GM12878 (cell line): ENCODE results near the gene SLC24A3. TPM values are rescaled to one million over a fixed set of nuclear protein-coding genes. Genes with fewer than 3 reads are reported as not detected.

ENCODE experiments used
- ATAC-seq: fragments of 200-7000 bp; cut with Tn5 transposase; 3 replicates; pipeline ENCODE4 v1.9.1; 2020; ENCODE audit warnings: mild to moderate bottlenecking, moderate library complexity
- BruUV-seq: library from RNA; stranded (reverse); fragments of 400-500 nt; replicated peaks from 2 replicates; lab custom pipeline; 2021; lab: Mats Ljungman, UMichigan
- CTCF ChIA-PET: fragments of 300-600 bp; sonication (Branson Sonifier 250); formaldehyde crosslinking; extraction: SDS; loops from one replicate; lab custom pipeline; 2021; ENCODE audit warnings: inconsistent platforms; lab: Yijun Ruan, JAX
- POLR2A ChIA-PET: fragments of 350-600 bp; formaldehyde crosslinking; extraction: SDS; loops from one replicate; lab custom pipeline; 2021; ENCODE audit warnings: inconsistent platforms; lab: Charles Lee
- RAD21 ChIA-PET: fragments of 300-600 bp; sonication (Branson Sonifier 250); formaldehyde crosslinking; loops from one replicate; lab custom pipeline; 2023; ENCODE audit warnings: antibody characterized with exemption; ENCODE audit not compliant: unreplicated experiment; lab: Charles Lee
- SMC1A ChIA-PET: fragments of 300-600 bp; sonication (Branson Sonifier 250); formaldehyde crosslinking; loops from one replicate; lab custom pipeline; 2023; ENCODE audit not compliant: unreplicated experiment, uncharacterized antibody; lab: Charles Lee
- DNase-seq: peaks from one replicate; pipeline ENCODE4 v3.0.0-alpha.2; 2011; ENCODE audit warnings: low read depth, low spot score
- FAIRE-seq: peaks from 3 replicates; lab custom pipeline; 2011; peaks lifted over from hg19 to GRCh38; lab: Jason Lieb, UNC
- H2AFZ ChIP-seq: 2 replicates; pipeline ENCODE4 v1.6.0; 2011; ENCODE audit warnings: low read depth, low read length, control low read depth; ENCODE audit not compliant: control insufficient read depth
- H3K27ac ChIP-seq: 2 replicates; pipeline ENCODE4 v1.5.1; 2011; ENCODE audit warnings: control low read depth; ENCODE audit not compliant: control insufficient read depth, insufficient read depth
- H3K27me3 ChIP-seq, 2 experiments: replicated peaks in 1 of 2; 2 replicates each; pipeline versions ENCODE4 v1.6.0 to v1.6.1; 2011; ENCODE audit warnings: low read length in 1 of 2; ENCODE audit not compliant: control insufficient read depth in 2 of 2, insufficient read depth in 2 of 2
- H3K36me3 ChIP-seq, 2 experiments: 2 replicates each; pipeline ENCODE4 v1.5.1; 2011; ENCODE audit warnings: low read length in 1 of 2; ENCODE audit not compliant: control insufficient read depth in 2 of 2, insufficient read depth in 2 of 2
- H3K4me1 ChIP-seq: 2 replicates; pipeline ENCODE4 v1.6.1; 2011; ENCODE audit warnings: mild to moderate bottlenecking, low read length, moderate library complexity, mixed read lengths; ENCODE audit not compliant: control insufficient read depth, insufficient read depth
- H3K4me2 ChIP-seq: 2 replicates; pipeline ENCODE4 v1.6.0; 2011; ENCODE audit warnings: control low read depth; ENCODE audit not compliant: control insufficient read depth, insufficient read depth
- H3K4me3 ChIP-seq: fragments of 200-600 bp; sonication (generic); 2 replicates; pipeline ENCODE4 v1.5.1; 2016
- H3K79me2 ChIP-seq: 2 replicates; pipeline ENCODE4 v1.6.0; 2011; ENCODE audit warnings: low read length; ENCODE audit not compliant: control insufficient read depth, insufficient read depth
- H3K9ac ChIP-seq: 2 replicates; pipeline ENCODE4 v1.8.0; 2011; ENCODE audit warnings: low read length, control low read depth, mixed read lengths; ENCODE audit not compliant: control insufficient read depth, insufficient read depth
- H3K9me3 ChIP-seq: replicated peaks from 3 replicates; pipeline ENCODE4 v1.5.1; 2011; ENCODE audit warnings: mild to moderate bottlenecking, low read length; ENCODE audit not compliant: control insufficient read depth, insufficient read depth
- H4K20me1 ChIP-seq: 2 replicates; pipeline ENCODE4 v1.6.0; 2011; ENCODE audit not compliant: control insufficient read depth, insufficient read depth
- BHLHE40 ChIP-seq, 2 experiments: fragments of 450-650 bp in 1 of 2; IDR thresholded peaks; 2 replicates each; pipeline ENCODE4 v1.6.1; 2011 to 2017; ENCODE audit warnings: low read depth in 2 of 2, borderline replicate concordance in 1 of 2, improper control_type of control experiment in 1 of 2, low read length in 1 of 2, mild to moderate bottlenecking in 1 of 2
- CTCF ChIP-seq, 3 experiments: IDR thresholded peaks in 2 of 3; conservative IDR thresholded peaks in 1 of 3; 2 replicates each; pipeline ENCODE4 v1.5.1; 2011; ENCODE audit warnings: low read depth in 3 of 3, low read length in 3 of 3, mild to moderate bottlenecking in 3 of 3, control low read depth in 2 of 3, moderate library complexity in 2 of 3, inconsistent platforms in 1 of 3, mixed read lengths in 1 of 3; ENCODE audit not compliant: control insufficient read depth in 2 of 3, insufficient read depth in 1 of 3; ENCODE audit errors: extremely low read depth in 1 of 3
- JUND ChIP-seq: IDR thresholded peaks from 2 replicates; pipeline ENCODE4 v1.6.1; 2012; ENCODE audit warnings: low read depth, mild to moderate bottlenecking, low read length, improper control_type of control experiment, moderate library complexity
- PML ChIP-seq: IDR thresholded peaks from 2 replicates; pipeline ENCODE4 v1.6.1; 2012; ENCODE audit warnings: low read length, inconsistent platforms
- SIN3A ChIP-seq: IDR thresholded peaks from 2 replicates; pipeline ENCODE4 v1.6.1; 2012; ENCODE audit warnings: low read depth, low read length, improper control_type of control experiment
- TAF1 ChIP-seq: IDR thresholded peaks from 2 replicates; pipeline ENCODE4 v1.6.1; 2011; ENCODE audit warnings: mild to moderate bottlenecking, low read depth, low read length, borderline replicate concordance
- TCF3 ChIP-seq: IDR thresholded peaks from 2 replicates; pipeline ENCODE4 v1.6.1; 2012; ENCODE audit warnings: low read depth, mild to moderate bottlenecking, low read length, borderline replicate concordance; ENCODE audit not compliant: insufficient read depth
- WGBS: methylation state at CpG from one replicate; pipeline ENCODE4 v1.1.6; 2016; ENCODE audit warnings: low lambda C conversion rate; ENCODE audit not compliant: insufficient replicate concordance, insufficient coverage; ENCODE audit errors: missing lambda C conversion rate; 5-methylcytosine and 5-hydroxymethylcytosine counted together
- in situ Hi-C: fragments of 300-500 bp; cut with MboI; formaldehyde crosslinking; loops from 9 replicates; pipeline ENCODE4 v1.14.3; 2018; ENCODE audit warnings: mixed read lengths
- intact Hi-C: fragments of 100-400 bp; cut with micrococcal nuclease; formaldehyde crosslinking; loops from one replicate; pipeline ENCODE4 v1.14.2; 2022; ENCODE audit not compliant: unreplicated experiment
- polyA plus RNA-seq, 11 experiments: library from polyadenylated mRNA; depleted of rRNA in 4 of 11; unstranded in 6 of 11; stranded (reverse) in 5 of 11; fragments of >200 nt; fragmentation: Nextera tagmentation in 4 of 11; fragmentation: Illumina TruSeq in 1 of 11; extraction: Ambion mirVana in 4 of 11; extraction: Trizol in 1 of 11; gene quantifications; 1 replicate in 1 of 11; 2 replicates in 10 of 11; pipeline versions ENCODE4 v1.2.1 to v1.2.3, GENCODE V29; 2011 to 2016; ENCODE audit warnings: inconsistent platforms in 2 of 11, missing spikeins in 2 of 11, low read depth in 1 of 11
- total RNA-seq, 4 experiments: library from RNA; depleted of rRNA in 3 of 4; stranded (reverse); fragments of >200 nt in 3 of 4; fragmentation: Illumina TruSeq in 1 of 4; extraction: Trizol in 1 of 4; gene quantifications; 2 replicates each; pipeline versions ENCODE4 v1.2.1 to v1.2.3, GENCODE V29; 2013 to 2021

The SLC24A3 gene
- total and polyA plus RNA-seq, 10 of the 15 experiments (the other 5 are each of a cell fraction or from before 2014, with no cell fraction given), result 0.04 TPM; not detected in 9

GRCh38 chr20:19284400-19285178 is 72.1 kb downstream of the SLC24A3 start:
- no TSS peak for BruUV-seq
- Histone ChIP-seq H3K4me2 (no peak overlapping the region), H3K9me3 (no peaks in the 10 kb centered on the region), H2AFZ (no peak overlapping the region), H3K4me3 (no peak overlapping the region), H3K27ac (no peak overlapping the region), H4K20me1 (no peaks in the 10 kb centered on the region), H3K9ac (no peak overlapping the region), H3K27me3 (no peaks in the 10 kb centered on the region; a peak in 1 of 4 replicates), H3K36me3 (no peaks in the 10 kb centered on the region), H3K79me2 (no peaks in the 10 kb centered on the region), H3K4me1 (no peaks in the 10 kb centered on the region)
- POLR2A ChIA-PET, result no interaction called here
- FAIRE-seq (no peak), ATAC-seq (no peak), DNase-seq (no peak)
- intact Hi-C loops, result no loop called here
- WGBS, result 33% methylated on average over 3 of the region's 3 CpGs
- RAD21 ChIA-PET, result no interaction called here
- CTCF ChIA-PET, result no interaction called here
- SMC1A ChIA-PET, result no interaction called here
- in situ Hi-C loops, result no loop called here
- TF ChIP-seq CTCF (IDR thresholded peaks at IDR 0.05 in 2 of 3, conservative IDR thresholded peaks at IDR 0.05 in 1 of 3; ENCODE audit: control insufficient read depth in 2 of 3, extremely low read depth in 1 of 3, insufficient read depth in 1 of 3, low read depth in 3 of 3, low read length in 3 of 3) (no peak), TCF3 (no peak), SIN3A (no peak), BHLHE40 (IDR thresholded peaks at IDR 0.05; ENCODE audit: borderline replicate concordance in 1 of 2, low read depth in 2 of 2, low read length in 1 of 2) (no peak), PML (no peak), JUND (no peak), TAF1 (no peak)
